HG03457 (cell line): ENCODE measurements around the gene BCAP29.

Experiments used
- ATAC-seq: cut with Tn5 transposase; IDR thresholded peaks from one replicate; pipeline ENCODE4 v1.9.1; 2021; ENCODE audit warnings: moderate number of reproducible peaks; ENCODE audit not compliant: unreplicated experiment

BCAP29 gene

GRCh38 chr7:107581387-107582013 lies 1.5 kb downstream of the BCAP29 start:
- no peak for ATAC-seq

GRCh38 chr7:107582875-107583274 lies 2.8 kb downstream of the BCAP29 start:
- ATAC-seq = no peak

- ATAC-seq = no peak
These were observed 4.7 kb downstream of the BCAP29 start for GRCh38 chr7:107584716-107585115.

GRCh38 chr7:107588529-107589130 lies 8.6 kb downstream of the BCAP29 start:
- no peak for ATAC-seq

GRCh38 chr7:107591421-107591820 lies 11.4 kb downstream of the BCAP29 start:
- no peak for ATAC-seq

GRCh38 chr7:107592361-107593024 lies 12.4 kb downstream of the BCAP29 start:
- no peak for ATAC-seq

- ATAC-seq = no peak
These were observed 13.0 kb downstream of the BCAP29 start for GRCh38 chr7:107593025-107593410.

- ATAC-seq = no peak
These were observed 15.1 kb downstream of the BCAP29 start for GRCh38 chr7:107594961-107595737.

GRCh38 chr7:107596881-107597581 lies 17.0 kb downstream of the BCAP29 start:
- ATAC-seq = no peak

GRCh38 chr7:107597582-107597916 lies 17.5 kb downstream of the BCAP29 start:
- no peak for ATAC-seq

- no peak for ATAC-seq
These were observed 17.9 kb downstream of the BCAP29 start for GRCh38 chr7:107597953-107598352.

- ATAC-seq = no peak
These were observed 19.2 kb downstream of the BCAP29 start for GRCh38 chr7:107599262-107599661.

GRCh38 chr7:107600816-107601215 lies 20.8 kb downstream of the BCAP29 start:
- no peak for ATAC-seq

GRCh38 chr7:107605218-107605815 lies 25.3 kb downstream of the BCAP29 start:
- no peak for ATAC-seq

GRCh38 chr7:107606303-107606702 lies 26.3 kb downstream of the BCAP29 start:
- no peak for ATAC-seq

GRCh38 chr7:107609811-107610261 lies 29.8 kb downstream of the BCAP29 start:
- no peak for ATAC-seq

- ATAC-seq = no peak
These were observed 30.3 kb downstream of the BCAP29 start for GRCh38 chr7:107610323-107610722.

- ATAC-seq = no peak
These were observed 33.4 kb downstream of the BCAP29 start for GRCh38 chr7:107613439-107613838.

- no peak for ATAC-seq
These were observed 33.9 kb downstream of the BCAP29 start for GRCh38 chr7:107613948-107614347.

- no peak for ATAC-seq
These were observed 34.4 kb downstream of the BCAP29 start for GRCh38 chr7:107614425-107614824.
